Retinal pigment epithelial cell (primary cell): Measurements from ENCODE around the gene TPT1.
A peak's percentile ranks its signal among the peaks of the same experiment; 100 is the strongest.
"Not testable (repeated sequence)": the region's sequence is repeated elsewhere in the genome, so short reads cannot be mapped to it uniquely, and the experiment has no call there.

Experiments used
- DNase-seq: peaks from one replicate; pipeline ENCODE4 v3.0.0-alpha.2; 2010; ENCODE audit warnings: low read depth
- H3K4me3 ChIP-seq: 2 replicates; pipeline ENCODE4 v1.5.1; 2011; ENCODE audit warnings: mild to moderate bottlenecking, low read length, control low read depth, moderate library complexity
- CTCF ChIP-seq: conservative IDR thresholded peaks from 2 replicates; pipeline ENCODE4 v1.5.1; 2011; ENCODE audit warnings: low read depth, low read length, control low read depth, inconsistent platforms

The TPT1 gene

GRCh38 chr13:45381196-45381595, 40.2 kb upstream of the TPT1 start:
- no peak overlapping the region for H3K4me3 ChIP-seq
- TF ChIP-seq CTCF = no peak
- no peak for DNase-seq

GRCh38 chr13:45380708-45381107, 39.7 kb upstream of the TPT1 start:
- not testable (repeated sequence) for H3K4me3 ChIP-seq, DNase-seq

GRCh38 chr13:45379516-45379915, 38.5 kb upstream of the TPT1 start:
- DNase-seq, H3K4me3 ChIP-seq: not testable (repeated sequence)

GRCh38 chr13:45378786-45379185, 37.8 kb upstream of the TPT1 start:
- DNase-seq = not testable (repeated sequence)

GRCh38 chr13:45377314-45377713, 36.3 kb upstream of the TPT1 start:
- not testable (repeated sequence) for H3K4me3 ChIP-seq, DNase-seq

More at GRCh38 chr13:45378786-45379185, 37.8 kb upstream of the TPT1 start:
- not testable (repeated sequence) for H3K4me3 ChIP-seq

GRCh38 chr13:45376651-45377050, 35.7 kb upstream of the TPT1 start:
- not testable (repeated sequence) for H3K4me3 ChIP-seq, DNase-seq

GRCh38 chr13:45374917-45375316, 33.9 kb upstream of the TPT1 start:
- no peak for DNase-seq
- TF ChIP-seq CTCF = no peak
- no peak overlapping the region for H3K4me3 ChIP-seq

- H3K4me3 ChIP-seq = no peak overlapping the region
- no peak for TF ChIP-seq CTCF
- peak; percentile 41 for DNase-seq
These were observed 32.2 kb upstream of the TPT1 start for GRCh38 chr13:45373162-45373547.

- DNase-seq = no peak
- no peak overlapping the region for H3K4me3 ChIP-seq
- TF ChIP-seq CTCF = no peak
These were observed 31.5 kb upstream of the TPT1 start for GRCh38 chr13:45372189-45373161.

- H3K4me3 ChIP-seq = no peak overlapping the region
- TF ChIP-seq CTCF = peak; percentile 92
These were observed 30.0 kb upstream of the TPT1 start for GRCh38 chr13:45370922-45371406.

More at GRCh38 chr13:45370922-45371406, 30.0 kb upstream of the TPT1 start:
- DNase-seq = peak; percentile 43
